ENCODE data around the gene WWP2. TPM values are rescaled to one million over a fixed set of nuclear protein-coding genes. Genes with fewer than 3 reads are reported as not detected.

WWP2 gene
- 19.2 to 23.3 TPM (median 22.3 TPM) in 5 replicates for total RNA-seq (2022; extraction: Qiagen RNA extraction)

DNA sequence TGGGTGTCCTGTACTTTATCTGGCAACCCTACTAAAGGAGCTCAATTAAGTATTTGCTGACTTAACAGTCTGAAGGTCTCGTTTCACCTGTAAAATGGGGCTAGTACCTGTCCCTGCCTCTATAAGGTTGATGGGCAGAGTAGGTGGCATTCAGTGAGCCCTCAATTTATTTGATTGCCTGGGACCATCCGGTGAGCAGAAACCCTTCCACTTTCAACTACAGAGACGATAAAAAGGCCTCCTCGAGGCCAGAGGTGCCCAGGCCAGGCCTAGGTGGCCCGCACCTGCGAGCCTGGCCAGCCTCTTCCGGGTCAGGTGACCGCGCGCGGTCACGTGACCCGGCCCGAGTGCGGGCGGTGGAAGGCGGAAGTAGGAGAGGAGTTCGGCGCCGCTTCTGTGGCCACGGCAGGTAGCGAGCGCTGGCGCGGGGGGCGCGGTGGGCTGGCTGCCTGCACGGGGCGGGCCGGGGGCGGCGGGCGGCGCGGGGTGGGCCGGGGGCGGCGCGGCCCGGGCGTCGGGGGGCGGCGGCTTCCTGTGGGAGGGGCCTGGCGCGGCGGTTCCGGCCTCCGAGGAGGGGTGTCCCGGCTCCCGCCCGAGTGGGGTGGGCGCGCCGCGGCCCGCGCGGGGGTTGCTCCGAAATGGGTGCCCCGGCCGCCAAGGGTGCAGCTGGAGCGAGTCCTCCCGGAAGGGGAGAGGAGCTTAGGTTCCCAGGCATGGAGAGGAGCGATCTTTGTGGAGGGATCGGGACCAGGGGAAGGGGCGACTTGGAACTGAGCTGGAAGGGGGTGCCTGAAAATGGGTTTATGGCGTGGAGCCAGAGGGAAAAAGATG lies at the start of gene WWP2:
Gene WWP2 (plus strand): TSS at position 350 of the 831 bp plus-strand sequence. CDS start 24,679 bp downstream, outside the sequence.

GRCh38 chr16:69726313-69727060 lies 35.6 kb upstream of the WWP2 start, which contains the start of gene NQO1:
Gene NQO1, minus strand, starts transcription at chr16:69726560. Its CDS starts 121 bp downstream, at chr16:69726439.

GRCh38 chr16:69754469-69755310 lies 7.4 kb upstream of the WWP2 start, which contains the start of gene NOB1:
Gene NOB1, minus strand, starts transcription at chr16:69754926. Its CDS starts 16 bp downstream, at chr16:69754910.

GRCh38 chr16:69951017-69951671 lies 189.0 kb downstream of the WWP2 start, which contains the start of gene CLEC18A:
Gene CLEC18A, plus strand, starts transcription at chr16:69951334. Its CDS starts 33 bp downstream, at chr16:69951367.

Other genes with a start within 250 kb of the WWP2 start
- gene NFAT5, start 196.4 kb upstream of the WWP2 start, total RNA-seq (2022; extraction: Qiagen RNA extraction): 4.3 to 8.2 TPM (median 6.3 TPM) in 5 replicates
- 2,487 to 2,718 TPM (median 2,575 TPM) in 5 replicates for gene NQO1, start 35.8 kb upstream of the WWP2 start, total RNA-seq (2022; extraction: Qiagen RNA extraction)
- 113 to 129 TPM (median 119 TPM) in 5 replicates for gene NOB1, start 7.4 kb upstream of the WWP2 start, total RNA-seq (2022; extraction: Qiagen RNA extraction)
- 0.06 to 0.22 TPM (median 0.07 TPM) in 4 of 5 replicates, not detected in the other for gene CLEC18A, start 189.0 kb downstream of the WWP2 start, total RNA-seq (2022; extraction: Qiagen RNA extraction)